GM12878 (cell line): ENCODE data around the gene PRKG1. TPM values are rescaled to one million over a fixed set of nuclear protein-coding genes. Genes with fewer than 3 reads are reported as not detected.

Experiments
- ATAC-seq: fragments of 200-7000 bp; cut with Tn5 transposase; 3 replicates; pipeline ENCODE4 v1.9.1; 2020; ENCODE audit warnings: mild to moderate bottlenecking, moderate library complexity
- BruUV-seq: library from RNA; stranded (reverse); fragments of 400-500 nt; replicated peaks from 2 replicates; lab custom pipeline; 2021; lab: Mats Ljungman, UMichigan
- CTCF ChIA-PET: fragments of 300-600 bp; sonication (Branson Sonifier 250); formaldehyde crosslinking; extraction: SDS; loops from one replicate; lab custom pipeline; 2021; ENCODE audit warnings: inconsistent platforms; lab: Yijun Ruan, JAX
- POLR2A ChIA-PET: fragments of 350-600 bp; formaldehyde crosslinking; extraction: SDS; loops from one replicate; lab custom pipeline; 2021; ENCODE audit warnings: inconsistent platforms; lab: Charles Lee
- RAD21 ChIA-PET: fragments of 300-600 bp; sonication (Branson Sonifier 250); formaldehyde crosslinking; loops from one replicate; lab custom pipeline; 2023; ENCODE audit warnings: antibody characterized with exemption; ENCODE audit not compliant: unreplicated experiment; lab: Charles Lee
- SMC1A ChIA-PET: fragments of 300-600 bp; sonication (Branson Sonifier 250); formaldehyde crosslinking; loops from one replicate; lab custom pipeline; 2023; ENCODE audit not compliant: unreplicated experiment, uncharacterized antibody; lab: Charles Lee
- DNase-seq: peaks from one replicate; pipeline ENCODE4 v3.0.0-alpha.2; 2011; ENCODE audit warnings: low read depth, low spot score
- FAIRE-seq: peaks from 3 replicates; lab custom pipeline; 2011; peaks lifted over from hg19 to GRCh38; lab: Jason Lieb, UNC
- H2AFZ ChIP-seq: 2 replicates; pipeline ENCODE4 v1.6.0; 2011; ENCODE audit warnings: low read depth, low read length, control low read depth; ENCODE audit not compliant: control insufficient read depth
- H3K27ac ChIP-seq: 2 replicates; pipeline ENCODE4 v1.5.1; 2011; ENCODE audit warnings: control low read depth; ENCODE audit not compliant: control insufficient read depth, insufficient read depth
- H3K27me3 ChIP-seq, 2 experiments: replicated peaks in 1 of 2; 2 replicates each; pipeline versions ENCODE4 v1.6.0 to v1.6.1; 2011; ENCODE audit warnings: low read length in 1 of 2; ENCODE audit not compliant: control insufficient read depth in 2 of 2, insufficient read depth in 2 of 2
- H3K36me3 ChIP-seq, 2 experiments: 2 replicates each; pipeline ENCODE4 v1.5.1; 2011; ENCODE audit warnings: low read length in 1 of 2; ENCODE audit not compliant: control insufficient read depth in 2 of 2, insufficient read depth in 2 of 2
- H3K4me1 ChIP-seq: 2 replicates; pipeline ENCODE4 v1.6.1; 2011; ENCODE audit warnings: mild to moderate bottlenecking, low read length, moderate library complexity, mixed read lengths; ENCODE audit not compliant: control insufficient read depth, insufficient read depth
- H3K4me2 ChIP-seq: 2 replicates; pipeline ENCODE4 v1.6.0; 2011; ENCODE audit warnings: control low read depth; ENCODE audit not compliant: control insufficient read depth, insufficient read depth
- H3K4me3 ChIP-seq: fragments of 200-600 bp; sonication (generic); 2 replicates; pipeline ENCODE4 v1.5.1; 2016
- H3K79me2 ChIP-seq: 2 replicates; pipeline ENCODE4 v1.6.0; 2011; ENCODE audit warnings: low read length; ENCODE audit not compliant: control insufficient read depth, insufficient read depth
- H3K9ac ChIP-seq: 2 replicates; pipeline ENCODE4 v1.8.0; 2011; ENCODE audit warnings: low read length, control low read depth, mixed read lengths; ENCODE audit not compliant: control insufficient read depth, insufficient read depth
- H3K9me3 ChIP-seq: replicated peaks from 3 replicates; pipeline ENCODE4 v1.5.1; 2011; ENCODE audit warnings: mild to moderate bottlenecking, low read length; ENCODE audit not compliant: control insufficient read depth, insufficient read depth
- H4K20me1 ChIP-seq: 2 replicates; pipeline ENCODE4 v1.6.0; 2011; ENCODE audit not compliant: control insufficient read depth, insufficient read depth
- BHLHE40 ChIP-seq, 2 experiments: fragments of 450-650 bp in 1 of 2; IDR thresholded peaks; 2 replicates each; pipeline ENCODE4 v1.6.1; 2011 to 2017; ENCODE audit warnings: low read depth in 2 of 2, borderline replicate concordance in 1 of 2, improper control_type of control experiment in 1 of 2, low read length in 1 of 2, mild to moderate bottlenecking in 1 of 2
- JUND ChIP-seq: IDR thresholded peaks from 2 replicates; pipeline ENCODE4 v1.6.1; 2012; ENCODE audit warnings: low read depth, mild to moderate bottlenecking, low read length, improper control_type of control experiment, moderate library complexity
- MTA2 ChIP-seq: fragments of 450-650 bp; IDR thresholded peaks from 2 replicates; pipeline ENCODE4 v1.6.1; 2016; ENCODE audit warnings: low read depth, mild to moderate bottlenecking, moderate library complexity
- NFIC ChIP-seq: IDR thresholded peaks from 2 replicates; pipeline ENCODE4 v1.6.1; 2012; ENCODE audit warnings: low read depth, mild to moderate bottlenecking, inconsistent platforms, low read length, moderate library complexity
- WGBS: methylation state at CpG from one replicate; pipeline ENCODE4 v1.1.6; 2016; ENCODE audit warnings: low lambda C conversion rate; ENCODE audit not compliant: insufficient replicate concordance, insufficient coverage; ENCODE audit errors: missing lambda C conversion rate; 5-methylcytosine and 5-hydroxymethylcytosine counted together
- in situ Hi-C: fragments of 300-500 bp; cut with MboI; formaldehyde crosslinking; loops from 9 replicates; pipeline ENCODE4 v1.14.3; 2018; ENCODE audit warnings: mixed read lengths
- intact Hi-C: fragments of 100-400 bp; cut with micrococcal nuclease; formaldehyde crosslinking; loops from one replicate; pipeline ENCODE4 v1.14.2; 2022; ENCODE audit not compliant: unreplicated experiment
- polyA plus RNA-seq, 11 experiments: library from polyadenylated mRNA; depleted of rRNA in 4 of 11; unstranded in 6 of 11; stranded (reverse) in 5 of 11; fragments of >200 nt; fragmentation: Nextera tagmentation in 4 of 11; fragmentation: Illumina TruSeq in 1 of 11; extraction: Ambion mirVana in 4 of 11; extraction: Trizol in 1 of 11; gene quantifications; 1 replicate in 1 of 11; 2 replicates in 10 of 11; pipeline versions ENCODE4 v1.2.1 to v1.2.3, GENCODE V29; 2011 to 2016; ENCODE audit warnings: inconsistent platforms in 2 of 11, missing spikeins in 2 of 11, low read depth in 1 of 11
- total RNA-seq, 4 experiments: library from RNA; depleted of rRNA in 3 of 4; stranded (reverse); fragments of >200 nt in 3 of 4; fragmentation: Illumina TruSeq in 1 of 4; extraction: Trizol in 1 of 4; gene quantifications; 2 replicates each; pipeline versions ENCODE4 v1.2.1 to v1.2.3, GENCODE V29; 2013 to 2021
- TF ChIP-seq, protein P1 (sequence below): fragments of 450-650 bp; formaldehyde crosslinking; IDR thresholded peaks from 2 replicates; pipeline ENCODE4 v1.4.0; 2022; ENCODE audit warnings: mild to moderate bottlenecking, moderate library complexity

Gene PRKG1
- total and polyA plus RNA-seq, 10 of the 15 experiments (the other 5 are each of a cell fraction or from before 2014, with no cell fraction given): 0.04 to 0.05 TPM; not detected in 8

GRCh38 chr10:51649064-51649463 is 574.8 kb downstream of the PRKG1 start:
- no peaks in the 10 kb centered on the region for H3K9me3 ChIP-seq
- H3K4me3 ChIP-seq: no peak overlapping the region
- 52% methylated on average over 3 of the region's 3 CpGs for WGBS
- ChIA-PET RAD21 (no interaction called here), CTCF (no interaction called here)
- no peak overlapping the region for H3K4me2 ChIP-seq
- no peak overlapping the region for H3K27ac ChIP-seq
- intact Hi-C loops: no loop called here
- no peaks in the 10 kb centered on the region for H4K20me1 ChIP-seq
- TF ChIP-seq MTA2: no peak
- no peak for TF ChIP-seq NFIC
- no peak for TF ChIP-seq BHLHE40 (IDR thresholded peaks at IDR 0.05; ENCODE audit: borderline replicate concordance in 1 of 2, low read depth in 2 of 2, low read length in 1 of 2)
- TF ChIP-seq, protein P1, sequence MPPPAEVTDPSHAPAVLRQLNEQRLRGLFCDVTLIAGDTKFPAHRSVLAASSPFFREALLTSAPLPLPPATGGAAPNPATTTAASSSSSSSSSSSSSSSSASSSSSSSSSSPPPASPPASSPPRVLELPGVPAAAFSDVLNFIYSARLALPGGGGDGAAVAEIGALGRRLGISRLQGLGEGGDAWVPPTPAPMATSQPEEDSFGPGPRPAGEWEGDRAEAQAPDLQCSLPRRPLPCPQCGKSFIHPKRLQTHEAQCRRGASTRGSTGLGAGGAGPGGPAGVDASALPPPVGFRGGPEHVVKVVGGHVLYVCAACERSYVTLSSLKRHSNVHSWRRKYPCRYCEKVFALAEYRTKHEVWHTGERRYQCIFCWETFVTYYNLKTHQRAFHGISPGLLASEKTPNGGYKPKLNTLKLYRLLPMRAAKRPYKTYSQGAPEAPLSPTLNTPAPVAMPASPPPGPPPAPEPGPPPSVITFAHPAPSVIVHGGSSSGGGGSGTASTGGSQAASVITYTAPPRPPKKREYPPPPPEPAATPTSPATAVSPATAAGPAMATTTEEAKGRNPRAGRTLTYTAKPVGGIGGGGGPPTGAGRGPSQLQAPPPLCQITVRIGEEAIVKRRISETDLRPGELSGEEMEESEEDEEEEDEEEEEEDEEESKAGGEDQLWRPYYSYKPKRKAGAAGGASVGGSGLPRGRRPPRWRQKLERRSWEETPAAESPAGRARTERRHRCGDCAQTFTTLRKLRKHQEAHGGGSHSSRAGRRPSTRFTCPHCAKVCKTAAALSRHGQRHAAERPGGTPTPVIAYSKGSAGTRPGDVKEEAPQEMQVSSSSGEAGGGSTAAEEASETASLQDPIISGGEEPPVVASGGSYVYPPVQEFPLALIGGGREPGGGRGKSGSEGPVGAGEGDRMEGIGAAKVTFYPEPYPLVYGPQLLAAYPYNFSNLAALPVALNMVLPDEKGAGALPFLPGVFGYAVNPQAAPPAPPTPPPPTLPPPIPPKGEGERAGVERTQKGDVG (CRISPR knock-in tag): no peak
- no peak for TF ChIP-seq JUND
- TF ChIP-seq, all 136 proteins: peak for 0
- ChIA-PET SMC1A (no interaction called here), POLR2A (no interaction called here)
- in situ Hi-C loops: no loop called here
- no peak for ATAC-seq
- no TSS peak for BruUV-seq
- Histone ChIP-seq H3K36me3 (no peaks in the 10 kb centered on the region), H3K9ac (no peak overlapping the region), H3K27me3 (no peaks in the 10 kb centered on the region), H3K79me2 (no peaks in the 10 kb centered on the region), H2AFZ (no peak overlapping the region), H3K4me1 (no peaks in the 10 kb centered on the region)
- FAIRE-seq: no peak
- DNase-seq: no peak
